GM19239 (cell line): ENCODE results near the gene TBL1X.

ENCODE experiments used
- DNase-seq: peaks from one replicate; pipeline ENCODE4 v3.0.0; 2011; ENCODE audit warnings: low spot score; ENCODE audit not compliant: insufficient read length
- FAIRE-seq: peaks from 2 replicates; lab custom pipeline; 2011; peaks lifted over from hg19 to GRCh38; lab: Jason Lieb, UNC

Gene TBL1X

GRCh38 chrX:9576059-9576458 lies 111.2 kb downstream of the TBL1X start:
- DNase-seq = no peak
- FAIRE-seq = no peak

- DNase-seq (no peak), FAIRE-seq (no peak)
Observed at GRCh38 chrX:9577555-9577954, 112.7 kb downstream of the TBL1X start.

- FAIRE-seq (no peak), DNase-seq (no peak)
Observed at GRCh38 chrX:9578083-9578779, 113.4 kb downstream of the TBL1X start.

- DNase-seq (no peak), FAIRE-seq (no peak)
Observed at GRCh38 chrX:9581771-9582385, 117.0 kb downstream of the TBL1X start.

GRCh38 chrX:9582956-9583355 lies 118.1 kb downstream of the TBL1X start:
- no peak for DNase-seq
- FAIRE-seq = no peak

GRCh38 chrX:9586992-9587392 lies 122.1 kb downstream of the TBL1X start:
- FAIRE-seq (no peak), DNase-seq (no peak)

GRCh38 chrX:9587642-9588041 lies 122.8 kb downstream of the TBL1X start:
- no peak for FAIRE-seq
- no peak for DNase-seq

GRCh38 chrX:9591496-9591895 lies 126.6 kb downstream of the TBL1X start:
- FAIRE-seq (no peak), DNase-seq (no peak)

- DNase-seq (no peak), FAIRE-seq (peak; percentile 8)
Observed at GRCh38 chrX:9593756-9594155, 128.9 kb downstream of the TBL1X start.

- FAIRE-seq = no peak
- DNase-seq = no peak
Observed at GRCh38 chrX:9595174-9595573, 130.3 kb downstream of the TBL1X start.

GRCh38 chrX:9596837-9597236 lies 132.0 kb downstream of the TBL1X start:
- FAIRE-seq (no peak), DNase-seq (no peak)

GRCh38 chrX:9597361-9598035 lies 132.6 kb downstream of the TBL1X start:
- FAIRE-seq = no peak
- DNase-seq = no peak

GRCh38 chrX:9598344-9598743 lies 133.5 kb downstream of the TBL1X start:
- DNase-seq (no peak), FAIRE-seq (no peak)

- FAIRE-seq (no peak), DNase-seq (no peak)
Observed at GRCh38 chrX:9604111-9604907, 139.5 kb downstream of the TBL1X start.

- no peak for FAIRE-seq
Observed at GRCh38 chrX:9604908-9605306, 140.0 kb downstream of the TBL1X start.

GRCh38 chrX:9605484-9605883 lies 140.6 kb downstream of the TBL1X start:
- FAIRE-seq = peak; percentile 77

More at GRCh38 chrX:9604908-9605306, 140.0 kb downstream of the TBL1X start:
- no peak for DNase-seq

GRCh38 chrX:9606971-9607370 lies 142.1 kb downstream of the TBL1X start:
- DNase-seq = no peak
- FAIRE-seq = no peak

More at GRCh38 chrX:9605484-9605883, 140.6 kb downstream of the TBL1X start:
- DNase-seq = no peak

- FAIRE-seq = no peak
- no peak for DNase-seq
Observed at GRCh38 chrX:9609499-9609898, 144.6 kb downstream of the TBL1X start.

GRCh38 chrX:9609987-9610386 lies 145.1 kb downstream of the TBL1X start:
- no peak for DNase-seq
- no peak for FAIRE-seq

GRCh38 chrX:9610771-9611392 lies 146.0 kb downstream of the TBL1X start:
- no peak for DNase-seq
- FAIRE-seq = peak; percentile 4
